ENCODE measurements around the gene GRIN3B.

GRIN3B gene

DNA sequence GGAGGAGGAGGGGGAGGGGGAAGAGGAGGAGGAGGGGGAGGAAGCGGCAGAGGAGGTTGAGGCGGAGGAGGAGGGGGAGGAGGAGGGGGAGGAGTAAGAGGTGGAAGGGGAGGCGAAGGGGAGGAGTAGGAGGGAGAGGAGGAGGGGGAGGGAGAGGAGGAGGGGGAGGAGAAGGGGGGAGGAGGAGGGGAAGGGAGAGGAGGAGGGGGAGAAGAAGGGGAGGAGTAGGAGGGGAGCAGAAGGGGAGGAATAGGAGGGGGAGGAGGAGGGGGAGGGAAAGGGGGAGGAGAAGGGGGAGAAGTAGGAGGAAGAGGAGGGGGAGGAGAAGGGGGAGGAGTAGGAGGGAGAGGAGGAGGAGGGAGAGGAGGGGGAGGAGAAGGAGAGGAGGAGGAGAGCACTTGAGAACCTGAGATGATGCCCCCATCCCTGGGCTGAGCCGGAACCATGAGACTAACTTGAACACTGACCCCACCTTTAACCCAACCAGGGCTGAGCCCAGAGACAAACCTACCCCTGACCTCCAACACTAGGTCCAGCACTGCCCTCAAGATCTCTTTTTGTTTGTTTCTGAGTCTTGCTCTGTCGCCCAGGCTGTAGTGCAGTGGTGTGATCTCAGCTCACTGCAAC, 52.2 kb downstream of the GRIN3B start:
- no peak overlapping the region for H2BK120ac ChIP-seq (ENCODE audit: low read depth, low read length)
- no peak overlapping the region for H3K18ac ChIP-seq (ENCODE audit: low read length)
- no peak overlapping the region for H4K5ac ChIP-seq (ENCODE audit: low read length)
- H3K79me1 ChIP-seq (ENCODE audit: low read length) = no peaks in the 10 kb centered on the region
- no peak overlapping the region for H3K4me2 ChIP-seq (ENCODE audit: low read length)
- no CpG with 5 or more reads among the region's 5 CpGs for WGBS (ENCODE audit: extremely low coverage, insufficient coverage, low lambda C conversion rate)
- H3K27me3 ChIP-seq (ENCODE audit: insufficient read depth, low read length, poor library complexity) = no peaks in the 10 kb centered on the region
- no peaks in the 10 kb centered on the region for H3K4me1 ChIP-seq (ENCODE audit: control insufficient read depth, low read depth, low read length)
- H2BK15ac ChIP-seq (replicated peaks; ENCODE audit: low read depth) = no peak overlapping the region
- H2AK5ac ChIP-seq (ENCODE audit: low read length) = no peak overlapping the region
- no peak overlapping the region for H3K27ac ChIP-seq (ENCODE audit: low read depth, low read length)
- DNase-seq = no peak
- no peaks in the 10 kb centered on the region for H3K79me2 ChIP-seq (ENCODE audit: control insufficient read depth, insufficient read depth, low read length)
- H3K4ac ChIP-seq (ENCODE audit: low read depth, low read length) = no peak overlapping the region
- H3K4me3 ChIP-seq (ENCODE audit: low read length) = no peak overlapping the region
- H3K36me3 ChIP-seq (ENCODE audit: control insufficient read depth, insufficient read depth, low read length) = no peaks in the 10 kb centered on the region
- no peak overlapping the region for H4K8ac ChIP-seq (ENCODE audit: low read depth, low read length)
- H3K9ac ChIP-seq (ENCODE audit: low read length) = no peak overlapping the region
- no peak overlapping the region for H3K23ac ChIP-seq (ENCODE audit: low read length)
- no peak overlapping the region for H3K56ac ChIP-seq (ENCODE audit: low read length)
- H2BK5ac ChIP-seq (ENCODE audit: low read length) = no peak overlapping the region

DNA sequence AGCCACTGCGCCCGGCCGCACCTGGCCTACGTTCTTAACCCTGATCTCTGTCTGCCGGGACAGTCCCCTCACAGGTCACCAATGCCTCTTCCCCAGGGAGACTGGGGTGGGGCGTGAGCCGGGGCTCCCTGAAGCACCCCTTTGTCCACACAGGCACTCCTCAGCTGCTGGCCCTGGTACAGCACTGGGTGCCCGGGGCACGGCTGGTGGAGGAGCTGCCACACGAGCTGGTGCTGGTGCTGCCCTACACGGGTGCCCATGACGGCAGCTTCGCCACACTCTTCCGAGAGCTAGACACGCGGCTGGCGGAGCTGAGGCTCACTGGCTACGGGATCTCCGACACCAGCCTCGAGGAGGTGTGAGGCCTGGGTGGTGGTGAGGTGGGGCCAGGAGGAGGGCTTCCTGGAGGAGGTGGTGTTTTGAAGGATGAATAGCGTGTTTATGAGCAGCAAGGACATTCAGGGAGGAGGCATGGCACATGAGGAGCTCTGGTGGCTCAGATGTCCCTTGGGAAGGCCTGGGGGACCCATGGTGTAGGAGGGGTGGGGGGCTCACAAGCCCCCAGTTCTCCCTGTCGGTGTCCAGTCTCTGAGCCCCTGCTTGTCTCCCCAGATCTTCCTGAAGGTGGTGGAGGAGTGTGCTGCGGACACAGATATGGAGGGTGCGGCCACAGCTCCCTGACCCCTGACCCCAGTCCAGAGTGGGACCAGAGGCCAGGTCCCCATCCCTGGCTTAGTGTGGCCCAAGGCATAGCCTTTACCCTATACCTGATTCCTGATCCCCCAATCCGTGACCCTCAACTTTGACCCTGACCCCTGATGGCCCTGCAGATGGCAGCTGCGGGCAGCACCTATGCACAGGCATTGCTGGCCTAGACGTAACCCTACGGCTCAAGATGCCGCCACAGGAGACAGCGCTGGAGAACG, 53.2 kb downstream of the GRIN3B start:
- no peak overlapping the region for H4K8ac ChIP-seq (ENCODE audit: low read depth, low read length)
- H3K4me2 ChIP-seq (ENCODE audit: low read length) = no peak overlapping the region
- H3K18ac ChIP-seq (ENCODE audit: low read length) = no peak overlapping the region
- H3K27me3 ChIP-seq (ENCODE audit: insufficient read depth, low read length, poor library complexity) = no peaks in the 10 kb centered on the region
- H3K23ac ChIP-seq (ENCODE audit: low read length) = no peak overlapping the region
- H3K4ac ChIP-seq (ENCODE audit: low read depth, low read length) = no peak overlapping the region
- H3K9ac ChIP-seq (ENCODE audit: low read length) = no peak overlapping the region
- H3K27ac ChIP-seq (ENCODE audit: low read depth, low read length) = no peak overlapping the region
- H3K79me2 ChIP-seq (ENCODE audit: control insufficient read depth, insufficient read depth, low read length) = no peaks in the 10 kb centered on the region
- no peaks in the 10 kb centered on the region for H3K36me3 ChIP-seq (ENCODE audit: control insufficient read depth, insufficient read depth, low read length)
- WGBS (ENCODE audit: extremely low coverage, insufficient coverage, low lambda C conversion rate) = no CpG with 5 or more reads among the region's 31 CpGs
- H3K4me3 ChIP-seq (ENCODE audit: low read length) = no peak overlapping the region
- no peaks in the 10 kb centered on the region for H3K79me1 ChIP-seq (ENCODE audit: low read length)
- H4K5ac ChIP-seq (ENCODE audit: low read length) = no peak overlapping the region
- H2AK5ac ChIP-seq (ENCODE audit: low read length) = no peak overlapping the region
- no peak overlapping the region for H3K56ac ChIP-seq (ENCODE audit: low read length)
- no peak overlapping the region for H2BK120ac ChIP-seq (ENCODE audit: low read depth, low read length)
- no peaks in the 10 kb centered on the region for H3K4me1 ChIP-seq (ENCODE audit: control insufficient read depth, low read depth, low read length)
- H2BK5ac ChIP-seq (ENCODE audit: low read length) = no peak overlapping the region
- no peak for DNase-seq
- H2BK15ac ChIP-seq (replicated peaks; ENCODE audit: low read depth) = no peak overlapping the region

DNA sequence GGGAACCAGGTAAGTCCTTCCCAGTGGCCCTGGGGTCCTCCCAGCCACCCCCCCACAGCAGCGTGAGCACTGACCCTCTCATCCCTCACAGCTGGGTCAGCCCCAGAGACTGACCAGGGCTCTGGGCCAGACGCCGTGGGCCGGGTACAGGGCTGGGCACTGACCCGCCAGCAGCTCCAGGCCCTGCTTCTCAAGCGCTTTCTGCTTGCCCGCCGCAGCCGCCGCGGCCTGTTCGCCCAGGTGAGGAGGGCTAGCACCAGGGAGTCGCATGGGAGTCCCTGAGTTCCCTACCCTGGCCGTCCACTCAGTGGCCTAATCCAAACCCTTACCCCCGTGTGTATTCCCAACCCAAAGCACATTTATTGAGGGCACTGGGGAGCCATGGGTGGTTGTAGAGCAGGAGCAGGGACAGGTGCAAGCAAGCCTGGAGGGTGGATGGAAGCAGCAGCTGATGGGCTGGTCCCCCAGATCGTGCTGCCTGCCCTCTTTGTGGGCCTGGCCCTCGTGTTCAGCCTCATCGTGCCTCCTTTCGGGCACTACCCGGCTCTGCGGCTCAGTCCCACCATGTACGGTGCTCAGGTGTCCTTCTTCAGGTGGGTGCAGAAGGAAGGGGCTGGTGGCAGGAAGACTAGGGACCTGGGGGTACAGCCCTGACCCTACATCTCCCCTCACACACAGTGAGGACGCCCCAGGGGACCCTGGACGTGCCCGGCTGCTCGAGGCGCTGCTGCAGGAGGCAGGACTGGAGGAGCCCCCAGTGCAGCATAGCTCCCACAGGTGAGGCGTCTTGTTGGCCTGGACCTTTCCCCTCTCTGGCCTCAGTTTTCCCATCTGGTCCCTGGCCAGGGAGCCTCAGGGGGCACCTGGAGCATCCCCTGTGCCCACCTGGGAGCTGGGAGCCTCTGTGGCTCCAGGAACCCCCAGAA, 54.1 kb downstream of the GRIN3B start:
- Histone ChIP-seq H2BK5ac (ENCODE audit: low read length) (no peak overlapping the region), H3K18ac (ENCODE audit: low read length) (no peak overlapping the region), H2BK15ac (replicated peaks; ENCODE audit: low read depth) (no peak overlapping the region), H3K36me3 (ENCODE audit: control insufficient read depth, insufficient read depth, low read length) (no peaks in the 10 kb centered on the region), H2BK120ac (ENCODE audit: low read depth, low read length) (no peak overlapping the region), H2AK5ac (ENCODE audit: low read length) (no peak overlapping the region), H3K27me3 (ENCODE audit: insufficient read depth, low read length, poor library complexity) (no peaks in the 10 kb centered on the region), H3K4ac (ENCODE audit: low read depth, low read length) (no peak overlapping the region), H4K5ac (ENCODE audit: low read length) (no peak overlapping the region), H4K8ac (ENCODE audit: low read depth, low read length) (no peak overlapping the region), H3K4me2 (ENCODE audit: low read length) (no peak overlapping the region), H3K4me3 (ENCODE audit: low read length) (no peak overlapping the region), H3K79me2 (ENCODE audit: control insufficient read depth, insufficient read depth, low read length) (no peaks in the 10 kb centered on the region), H3K27ac (ENCODE audit: low read depth, low read length) (no peak overlapping the region), H3K9ac (ENCODE audit: low read length) (no peak overlapping the region), H3K23ac (ENCODE audit: low read length) (no peak overlapping the region), H3K56ac (ENCODE audit: low read length) (no peak overlapping the region), H3K4me1 (ENCODE audit: control insufficient read depth, low read depth, low read length) (no peaks in the 10 kb centered on the region), H3K79me1 (ENCODE audit: low read length) (no peaks in the 10 kb centered on the region)
- WGBS (ENCODE audit: extremely low coverage, insufficient coverage, low lambda C conversion rate) = no CpG with 5 or more reads among the region's 28 CpGs
- DNase-seq = no peak

DNA sequence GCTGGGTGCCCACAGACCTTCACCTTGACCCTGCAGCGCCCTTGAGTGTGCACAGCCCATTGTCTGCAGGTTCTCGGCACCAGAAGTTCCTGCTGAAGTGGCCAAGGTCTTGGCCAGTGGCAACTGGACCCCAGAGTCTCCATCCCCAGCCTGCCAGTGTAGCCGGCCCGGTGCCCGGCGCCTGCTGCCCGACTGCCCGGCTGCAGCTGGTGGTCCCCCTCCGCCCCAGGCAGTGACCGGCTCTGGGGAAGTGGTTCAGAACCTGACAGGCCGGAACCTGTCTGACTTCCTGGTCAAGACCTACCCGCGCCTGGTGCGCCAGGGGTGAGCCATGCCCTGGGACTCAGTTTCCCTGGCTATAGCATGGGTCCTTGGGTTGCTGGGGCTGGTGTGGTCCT, 54.8 kb downstream of the GRIN3B start:
- H3K79me2 ChIP-seq (ENCODE audit: control insufficient read depth, insufficient read depth, low read length) = no peaks in the 10 kb centered on the region
- H3K27me3 ChIP-seq (ENCODE audit: insufficient read depth, low read length, poor library complexity) = no peaks in the 10 kb centered on the region
- no peak overlapping the region for H3K9ac ChIP-seq (ENCODE audit: low read length)
- no peak overlapping the region for H3K4me2 ChIP-seq (ENCODE audit: low read length)
- H3K56ac ChIP-seq (ENCODE audit: low read length) = no peak overlapping the region
- H4K5ac ChIP-seq (ENCODE audit: low read length) = no peak overlapping the region
- H3K4me1 ChIP-seq (ENCODE audit: control insufficient read depth, low read depth, low read length) = no peaks in the 10 kb centered on the region
- H3K4ac ChIP-seq (ENCODE audit: low read depth, low read length) = no peak overlapping the region
- no peak overlapping the region for H3K27ac ChIP-seq (ENCODE audit: low read depth, low read length)
- no peaks in the 10 kb centered on the region for H3K36me3 ChIP-seq (ENCODE audit: control insufficient read depth, insufficient read depth, low read length)
- no CpG with 5 or more reads among the region's 14 CpGs for WGBS (ENCODE audit: extremely low coverage, insufficient coverage, low lambda C conversion rate)
- H3K79me1 ChIP-seq (ENCODE audit: low read length) = no peaks in the 10 kb centered on the region
- H2BK5ac ChIP-seq (ENCODE audit: low read length) = no peak overlapping the region
- no peak overlapping the region for H3K23ac ChIP-seq (ENCODE audit: low read length)
- no peak overlapping the region for H3K18ac ChIP-seq (ENCODE audit: low read length)
- no peak overlapping the region for H2AK5ac ChIP-seq (ENCODE audit: low read length)
- H2BK15ac ChIP-seq (replicated peaks; ENCODE audit: low read depth) = no peak overlapping the region
- H4K8ac ChIP-seq (ENCODE audit: low read depth, low read length) = no peak overlapping the region
- H3K4me3 ChIP-seq (ENCODE audit: low read length) = no peak overlapping the region
- no peak overlapping the region for H2BK120ac ChIP-seq (ENCODE audit: low read depth, low read length)
- DNase-seq = no peak

DNA sequence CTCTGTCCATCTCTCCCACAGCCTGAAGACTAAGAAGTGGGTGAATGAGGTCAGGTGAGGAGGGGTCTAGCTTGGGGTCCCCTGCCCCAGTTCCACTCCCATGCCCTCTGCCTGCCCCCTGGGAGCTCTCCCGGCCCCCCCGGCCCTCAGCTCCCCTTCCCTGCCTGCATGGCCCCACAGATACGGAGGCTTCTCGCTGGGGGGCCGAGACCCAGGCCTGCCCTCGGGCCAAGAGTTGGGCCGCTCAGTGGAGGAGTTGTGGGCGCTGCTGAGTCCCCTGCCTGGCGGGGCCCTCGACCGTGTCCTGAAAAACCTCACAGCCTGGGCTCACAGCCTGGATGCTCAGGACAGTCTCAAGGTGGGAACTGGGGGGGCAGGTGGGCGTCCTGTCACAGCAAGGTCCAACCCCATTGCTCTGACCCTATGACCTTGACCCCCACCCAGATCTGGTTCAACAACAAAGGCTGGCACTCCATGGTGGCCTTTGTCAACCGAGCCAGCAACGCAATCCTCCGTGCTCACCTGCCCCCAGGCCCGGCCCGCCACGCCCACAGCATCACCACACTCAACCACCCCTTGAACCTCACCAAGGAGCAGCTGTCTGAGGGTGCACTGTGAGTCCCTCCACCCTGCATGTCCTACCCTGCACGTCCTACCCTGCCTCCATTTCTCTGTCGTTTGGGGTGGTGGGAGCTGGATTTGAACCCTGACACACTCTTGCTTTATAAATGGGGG, 55.8 kb downstream of the GRIN3B start:
- Histone ChIP-seq H3K79me2 (ENCODE audit: control insufficient read depth, insufficient read depth, low read length) (no peaks in the 10 kb centered on the region), H3K18ac (ENCODE audit: low read length) (no peak overlapping the region), H3K27ac (ENCODE audit: low read depth, low read length) (no peak overlapping the region), H3K56ac (ENCODE audit: low read length) (no peak overlapping the region), H3K4me1 (ENCODE audit: control insufficient read depth, low read depth, low read length) (no peaks in the 10 kb centered on the region), H2BK5ac (ENCODE audit: low read length) (no peak overlapping the region), H3K4ac (ENCODE audit: low read depth, low read length) (no peak overlapping the region), H3K36me3 (ENCODE audit: control insufficient read depth, insufficient read depth, low read length) (no peaks in the 10 kb centered on the region), H3K9ac (ENCODE audit: low read length) (no peak overlapping the region), H2AK5ac (ENCODE audit: low read length) (no peak overlapping the region), H3K79me1 (ENCODE audit: low read length) (no peaks in the 10 kb centered on the region), H3K27me3 (ENCODE audit: insufficient read depth, low read length, poor library complexity) (no peaks in the 10 kb centered on the region), H2BK120ac (ENCODE audit: low read depth, low read length) (no peak overlapping the region), H3K4me2 (ENCODE audit: low read length) (no peak overlapping the region), H3K23ac (ENCODE audit: low read length) (no peak overlapping the region), H2BK15ac (replicated peaks; ENCODE audit: low read depth) (no peak overlapping the region), H3K4me3 (ENCODE audit: low read length) (no peak overlapping the region), H4K8ac (ENCODE audit: low read depth, low read length) (no peak overlapping the region), H4K5ac (ENCODE audit: low read length) (no peak overlapping the region)
- DNase-seq = no peak
- WGBS (ENCODE audit: extremely low coverage, insufficient coverage, low lambda C conversion rate) = no CpG with 5 or more reads among the region's 20 CpGs

All from mesendoderm (in vitro differentiated cells).